ENCODE results near the gene TDRD6. TPM values are rescaled to one million over a fixed set of nuclear protein-coding genes. Genes with fewer than 3 reads are reported as not detected.

Gene TDRD6
- total and polyA plus RNA-seq, 2 experiments from 2014 or later = 0.14 to 0.24 TPM

DNA sequence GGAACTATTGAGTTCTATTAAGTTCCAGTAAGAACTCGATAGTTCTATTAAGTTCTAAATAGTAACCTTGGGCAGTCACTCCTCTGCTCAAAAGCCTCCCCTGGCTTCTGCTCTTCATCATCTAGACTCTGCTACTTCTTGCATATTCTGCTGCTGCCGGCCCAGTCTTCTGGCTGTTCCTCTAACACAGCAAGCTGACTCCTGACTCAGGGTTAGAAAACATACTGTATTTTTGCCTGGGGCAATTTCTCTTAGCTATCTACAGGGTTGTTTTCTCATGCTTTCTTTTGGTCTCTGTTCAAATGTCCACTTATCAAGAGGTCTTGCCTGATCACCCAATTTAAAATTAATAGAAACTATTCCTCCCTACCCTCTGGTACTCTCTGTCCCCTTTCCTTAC, 20.3 kb upstream of the TDRD6 start:
- ATAC-seq = no peak
- H3K27me3 Mint-ChIP-seq (ENCODE audit: insufficient read depth, low read depth, poor library complexity) = no peaks in the 10 kb centered on the region

More for the DNA sequence above, 20.3 kb upstream of the TDRD6 start:
- Histone ChIP-seq H3F3A (replicated peaks; ENCODE audit: low read depth) (no peaks in the 10 kb centered on the region), H3K27ac (ENCODE audit: low read depth) (no peak overlapping the region), H3K36me3 (ENCODE audit: insufficient read depth) (no peaks in the 10 kb centered on the region), H3K27me3 (ENCODE audit: insufficient read depth) (no peaks in the 10 kb centered on the region), H3K9me2 (ENCODE audit: insufficient read depth) (no peaks in the 10 kb centered on the region), H4K20me1 (replicated peaks; ENCODE audit: insufficient read depth) (no peaks in the 10 kb centered on the region), H3K79me2 (replicated peaks; ENCODE audit: insufficient read depth) (no peaks in the 10 kb centered on the region), H2AFZ (no peak overlapping the region), H3K4me1 (ENCODE audit: insufficient read depth) (no peaks in the 10 kb centered on the region), H3K4me3 (no peak overlapping the region), H3K4me2 (no peak overlapping the region)
- DNase-seq (ENCODE audit: low spot score) = no peak
- no peak for TF ChIP-seq POLR2AphosphoS5 (IDR thresholded peaks at IDR 0.05; ENCODE audit: low read depth)
- TF ChIP-seq, protein P1, sequence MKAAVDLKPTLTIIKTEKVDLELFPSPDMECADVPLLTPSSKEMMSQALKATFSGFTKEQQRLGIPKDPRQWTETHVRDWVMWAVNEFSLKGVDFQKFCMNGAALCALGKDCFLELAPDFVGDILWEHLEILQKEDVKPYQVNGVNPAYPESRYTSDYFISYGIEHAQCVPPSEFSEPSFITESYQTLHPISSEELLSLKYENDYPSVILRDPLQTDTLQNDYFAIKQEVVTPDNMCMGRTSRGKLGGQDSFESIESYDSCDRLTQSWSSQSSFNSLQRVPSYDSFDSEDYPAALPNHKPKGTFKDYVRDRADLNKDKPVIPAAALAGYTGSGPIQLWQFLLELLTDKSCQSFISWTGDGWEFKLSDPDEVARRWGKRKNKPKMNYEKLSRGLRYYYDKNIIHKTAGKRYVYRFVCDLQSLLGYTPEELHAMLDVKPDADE (IDR thresholded peaks at IDR 0.05) = no peak
- no peak for TF ChIP-seq ZNF114 (CRISPR knock-in tag; IDR thresholded peaks at IDR 0.05)
- TF ChIP-seq EZH2phosphoT487 (IDR thresholded peaks at IDR 0.05; ENCODE audit: unreplicated experiment) = no peak
- no peak for TF ChIP-seq ZNF462 (CRISPR knock-in tag; IDR thresholded peaks at IDR 0.05)
- no peak for TF ChIP-seq JUNB (IDR thresholded peaks at IDR 0.05; ENCODE audit: unreplicated experiment)
- Mint-ChIP-seq H3K27ac (no peak overlapping the region), H3K9me3 (no peaks in the 10 kb centered on the region), H3K4me3 (no peak overlapping the region), H3K4me1 (no peaks in the 10 kb centered on the region), H3K36me3 (ENCODE audit: low read depth) (no peaks in the 10 kb centered on the region)

Measured in GM23338 (cell line).